Measurements from ENCODE around the gene USH1G. TPM values are rescaled to one million over a fixed set of nuclear protein-coding genes. Genes with fewer than 3 reads are reported as not detected.
A peak's percentile ranks its signal among the peaks of the same experiment; 100 is the strongest.

The USH1G gene
- total and polyA plus RNA-seq, 2 of the 13 experiments (the other 11 are each of a cell fraction or from before 2014, with no cell fraction given): 0.04 TPM; not detected in 1

DNA sequence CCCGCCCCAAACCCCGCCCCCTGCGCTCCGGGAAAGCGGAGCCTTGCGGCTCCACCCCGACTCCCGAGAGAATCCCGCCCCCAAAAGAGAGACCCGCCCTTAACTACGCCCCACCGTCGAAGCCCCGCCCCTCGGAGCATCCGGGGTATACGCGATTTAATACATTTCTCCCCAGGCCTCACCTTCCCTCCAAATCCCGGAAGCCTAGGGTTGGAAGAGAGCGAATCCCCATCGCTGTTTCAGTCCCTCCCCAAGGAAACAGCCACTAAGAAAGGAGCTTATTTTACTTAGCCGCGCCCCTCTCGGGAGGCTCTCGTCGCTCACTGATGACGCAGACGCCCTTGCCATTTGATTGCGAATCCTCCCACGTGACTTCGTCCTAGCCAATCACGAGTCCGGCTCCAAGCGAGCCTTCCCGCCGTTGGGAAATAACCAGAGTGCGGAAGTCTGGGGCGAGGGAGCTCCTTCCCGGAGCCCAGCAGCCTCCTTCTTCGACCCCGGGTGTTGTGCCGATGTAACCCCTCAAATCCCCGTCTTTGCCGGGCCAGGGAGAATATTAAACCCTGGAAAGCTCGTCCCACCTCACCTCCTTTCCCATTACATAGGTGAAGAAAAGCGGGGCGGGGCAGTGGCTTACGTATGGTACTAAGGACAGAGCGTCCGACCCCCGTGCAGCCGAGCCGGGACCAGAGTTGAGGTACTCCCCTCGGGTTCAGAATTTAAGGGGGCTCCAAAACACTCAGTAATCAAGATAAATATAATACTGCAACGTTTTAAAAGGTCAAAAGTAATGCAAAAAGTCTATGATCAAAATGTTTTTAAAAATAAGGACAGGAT lies 49.8 kb downstream of the USH1G start (continued):
- TF ChIP-seq, protein P1, sequence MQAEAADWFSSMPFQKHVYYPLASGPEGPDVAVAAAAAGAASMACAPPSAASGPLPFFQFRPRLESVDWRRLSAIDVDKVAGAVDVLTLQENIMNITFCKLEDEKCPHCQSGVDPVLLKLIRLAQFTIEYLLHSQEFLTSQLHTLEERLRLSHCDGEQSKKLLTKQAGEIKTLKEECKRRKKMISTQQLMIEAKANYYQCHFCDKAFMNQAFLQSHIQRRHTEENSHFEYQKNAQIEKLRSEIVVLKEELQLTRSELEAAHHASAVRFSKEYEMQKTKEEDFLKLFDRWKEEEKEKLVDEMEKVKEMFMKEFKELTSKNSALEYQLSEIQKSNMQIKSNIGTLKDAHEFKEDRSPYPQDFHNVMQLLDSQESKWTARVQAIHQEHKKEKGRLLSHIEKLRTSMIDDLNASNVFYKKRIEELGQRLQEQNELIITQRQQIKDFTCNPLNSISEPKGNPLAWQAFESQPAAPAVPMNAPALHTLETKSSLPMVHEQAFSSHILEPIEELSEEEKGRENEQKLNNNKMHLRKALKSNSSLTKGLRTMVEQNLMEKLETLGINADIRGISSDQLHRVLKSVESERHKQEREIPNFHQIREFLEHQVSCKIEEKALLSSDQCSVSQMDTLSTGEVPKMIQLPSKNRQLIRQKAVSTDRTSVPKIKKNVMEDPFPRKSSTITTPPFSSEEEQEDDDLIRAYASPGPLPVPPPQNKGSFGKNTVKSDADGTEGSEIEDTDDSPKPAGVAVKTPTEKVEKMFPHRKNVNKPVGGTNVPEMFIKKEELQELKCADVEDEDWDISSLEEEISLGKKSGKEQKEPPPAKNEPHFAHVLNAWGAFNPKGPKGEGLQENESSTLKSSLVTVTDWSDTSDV (CRISPR knock-in tag; IDR thresholded peaks at IDR 0.05): no peak
- TF ChIP-seq ADNP (CRISPR knock-in tag; IDR thresholded peaks at IDR 0.05): no peak
- TF ChIP-seq TRIM24 (CRISPR knock-in tag; IDR thresholded peaks at IDR 0.05): no peak
- TF ChIP-seq, protein P2, sequence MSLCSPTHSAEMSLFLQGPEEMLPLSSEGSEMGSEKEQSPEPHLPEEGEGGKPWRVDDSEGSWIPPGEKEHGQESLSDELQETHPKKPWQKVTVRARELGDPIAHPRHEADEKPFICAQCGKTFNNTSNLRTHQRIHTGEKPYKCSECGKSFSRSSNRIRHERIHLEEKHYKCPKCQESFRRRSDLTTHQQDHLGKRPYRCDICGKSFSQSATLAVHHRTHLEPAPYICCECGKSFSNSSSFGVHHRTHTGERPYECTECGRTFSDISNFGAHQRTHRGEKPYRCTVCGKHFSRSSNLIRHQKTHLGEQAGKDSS (CRISPR knock-in tag; IDR thresholded peaks at IDR 0.05; ENCODE audit: borderline replicate concordance, low read depth): no peak; the same call in 1 of the 2 replicates
- no peak for TF ChIP-seq NFE2L2 (IDR thresholded peaks at IDR 0.05; ENCODE audit: low read length)
- peak; percentile 94 for TF ChIP-seq IRF2 (CRISPR knock-in tag; IDR thresholded peaks at IDR 0.05)
- no peak for TF ChIP-seq ZNF670 (CRISPR knock-in tag; IDR thresholded peaks at IDR 0.05; ENCODE audit: borderline replicate concordance)
- TF ChIP-seq SRF (IDR thresholded peaks at IDR 0.05; ENCODE audit: low read depth, low read length): peak; percentile 70
- 0 out of 2 replicates have a peak, but pooled peaks have one; percentile 36 for TF ChIP-seq ZBTB42 (CRISPR knock-in tag; IDR thresholded peaks at IDR 0.05)
- 0 out of 2 replicates have a peak, but pooled peaks have one; percentile 23 for TF ChIP-seq NR2F6 (IDR thresholded peaks at IDR 0.05)
- TF ChIP-seq NR2F6 (CRISPR knock-in tag; IDR thresholded peaks at IDR 0.05): peak; percentile 49; the same call in 1 of the 2 replicates
- TF ChIP-seq ZNF160 (CRISPR knock-in tag; IDR thresholded peaks at IDR 0.05): no peak
- TF ChIP-seq HNRNPL (IDR thresholded peaks at IDR 0.05; ENCODE audit: low read depth, low read length): no peak
- TF ChIP-seq ZNF224 (CRISPR knock-in tag; IDR thresholded peaks at IDR 0.05): peak; percentile 86
- peak; percentile 68; the same call in 1 of the 2 replicates for TF ChIP-seq ZNF124 (CRISPR knock-in tag; IDR thresholded peaks at IDR 0.05)
- TF ChIP-seq, protein P3, sequence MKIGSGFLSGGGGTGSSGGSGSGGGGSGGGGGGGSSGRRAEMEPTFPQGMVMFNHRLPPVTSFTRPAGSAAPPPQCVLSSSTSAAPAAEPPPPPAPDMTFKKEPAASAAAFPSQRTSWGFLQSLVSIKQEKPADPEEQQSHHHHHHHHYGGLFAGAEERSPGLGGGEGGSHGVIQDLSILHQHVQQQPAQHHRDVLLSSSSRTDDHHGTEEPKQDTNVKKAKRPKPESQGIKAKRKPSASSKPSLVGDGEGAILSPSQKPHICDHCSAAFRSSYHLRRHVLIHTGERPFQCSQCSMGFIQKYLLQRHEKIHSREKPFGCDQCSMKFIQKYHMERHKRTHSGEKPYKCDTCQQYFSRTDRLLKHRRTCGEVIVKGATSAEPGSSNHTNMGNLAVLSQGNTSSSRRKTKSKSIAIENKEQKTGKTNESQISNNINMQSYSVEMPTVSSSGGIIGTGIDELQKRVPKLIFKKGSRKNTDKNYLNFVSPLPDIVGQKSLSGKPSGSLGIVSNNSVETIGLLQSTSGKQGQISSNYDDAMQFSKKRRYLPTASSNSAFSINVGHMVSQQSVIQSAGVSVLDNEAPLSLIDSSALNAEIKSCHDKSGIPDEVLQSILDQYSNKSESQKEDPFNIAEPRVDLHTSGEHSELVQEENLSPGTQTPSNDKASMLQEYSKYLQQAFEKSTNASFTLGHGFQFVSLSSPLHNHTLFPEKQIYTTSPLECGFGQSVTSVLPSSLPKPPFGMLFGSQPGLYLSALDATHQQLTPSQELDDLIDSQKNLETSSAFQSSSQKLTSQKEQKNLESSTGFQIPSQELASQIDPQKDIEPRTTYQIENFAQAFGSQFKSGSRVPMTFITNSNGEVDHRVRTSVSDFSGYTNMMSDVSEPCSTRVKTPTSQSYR (CRISPR knock-in tag; IDR thresholded peaks at IDR 0.05; ENCODE audit: borderline replicate concordance): no peak; the same call in 1 of the 2 replicates
- no peak for TF ChIP-seq PRMT3 (CRISPR knock-in tag; IDR thresholded peaks at IDR 0.05; ENCODE audit: borderline replicate concordance, low read depth)
- no peak for TF ChIP-seq IRX3 (CRISPR knock-in tag; IDR thresholded peaks at IDR 0.05; ENCODE audit: borderline replicate concordance, low read depth)
- peak; percentile 82 for TF ChIP-seq MAZ (IDR thresholded peaks at IDR 0.05; ENCODE audit: borderline replicate concordance, low read depth, low read length)
- TF ChIP-seq MAZ (CRISPR knock-in tag; IDR thresholded peaks at IDR 0.05; ENCODE audit: low read depth): no peak
- no peak; the same call in 1 of the 2 replicates for TF ChIP-seq RXRA (CRISPR knock-in tag; IDR thresholded peaks at IDR 0.05)
- no peak for TF ChIP-seq STAT5B (CRISPR knock-in tag; IDR thresholded peaks at IDR 0.05)
- peak; percentile 38; the same call in 1 of the 2 replicates for TF ChIP-seq SALL2 (CRISPR knock-in tag; IDR thresholded peaks at IDR 0.05)
- no peak; the same call in 1 of the 2 replicates for TF ChIP-seq TBX2 (CRISPR knock-in tag; IDR thresholded peaks at IDR 0.05; ENCODE audit: borderline replicate concordance)

Measured in HepG2 (cell line).